GM12878 (cell line): ENCODE measurements around the gene KCNH6. TPM values are rescaled to one million over a fixed set of nuclear protein-coding genes. Genes with fewer than 3 reads are reported as not detected.

Source experiments
- EED ChIP-seq: sonication (generic); IDR thresholded peaks from 2 replicates; pipeline ENCODE4 v1.6.1; 2016; ENCODE audit warnings: antibody characterized with exemption, low read depth
- GABPA ChIP-seq: IDR thresholded peaks from 2 replicates; pipeline ENCODE4 v1.6.1; 2014; ENCODE audit warnings: antibody characterized with exemption, low read depth, mild to moderate bottlenecking, inconsistent platforms
- STAT1 ChIP-seq: fragments of 450-650 bp; conservative IDR thresholded peaks from 2 replicates; pipeline ENCODE4 v1.6.1; 2014; ENCODE audit warnings: antibody characterized with exemption, mild to moderate bottlenecking
- ZNF207 ChIP-seq: fragments of 450-650 bp; IDR thresholded peaks from 2 replicates; pipeline ENCODE4 v1.6.1; 2014; ENCODE audit warnings: antibody characterized with exemption, mild to moderate bottlenecking, borderline replicate concordance
- ZZZ3 ChIP-seq: IDR thresholded peaks from 2 replicates; pipeline ENCODE4 v1.6.1; 2011; ENCODE audit warnings: low read depth; ENCODE audit not compliant: control insufficient read depth, insufficient read length
- polyA plus RNA-seq, 11 experiments: library from polyadenylated mRNA; depleted of rRNA in 4 of 11; unstranded in 6 of 11; stranded (reverse) in 5 of 11; fragments of >200 nt; fragmentation: Nextera tagmentation in 4 of 11; fragmentation: Illumina TruSeq in 1 of 11; extraction: Ambion mirVana in 4 of 11; extraction: Trizol in 1 of 11; gene quantifications; 1 replicate in 1 of 11; 2 replicates in 10 of 11; pipeline versions ENCODE4 v1.2.1 to v1.2.3, GENCODE V29; 2011 to 2016; ENCODE audit warnings: inconsistent platforms in 2 of 11, missing spikeins in 2 of 11, low read depth in 1 of 11
- total RNA-seq, 4 experiments: library from RNA; depleted of rRNA in 3 of 4; stranded (reverse); fragments of >200 nt in 3 of 4; fragmentation: Illumina TruSeq in 1 of 4; extraction: Trizol in 1 of 4; gene quantifications; 2 replicates each; pipeline versions ENCODE4 v1.2.1 to v1.2.3, GENCODE V29; 2013 to 2021
- TF ChIP-seq, protein P1 (sequence below): IDR thresholded peaks from 2 replicates; pipeline ENCODE4 v1.6.1; 2012; ENCODE audit warnings: improper control_type of control experiment, low read depth, low read length; ENCODE audit not compliant: insufficient replicate concordance
- TF ChIP-seq, protein P2 (sequence below): fragments of 450-650 bp; IDR thresholded peaks from 2 replicates; pipeline ENCODE4 v1.6.1; 2017; ENCODE audit warnings: mild to moderate bottlenecking, moderate library complexity

KCNH6 gene
- total and polyA plus RNA-seq, 10 of the 15 experiments (the other 5 are each of a cell fraction or from before 2014, with no cell fraction given) = not detected

GRCh38 chr17:63512388-63512787 is 10.8 kb upstream of the KCNH6 start (continued):
- TF ChIP-seq, protein P1, sequence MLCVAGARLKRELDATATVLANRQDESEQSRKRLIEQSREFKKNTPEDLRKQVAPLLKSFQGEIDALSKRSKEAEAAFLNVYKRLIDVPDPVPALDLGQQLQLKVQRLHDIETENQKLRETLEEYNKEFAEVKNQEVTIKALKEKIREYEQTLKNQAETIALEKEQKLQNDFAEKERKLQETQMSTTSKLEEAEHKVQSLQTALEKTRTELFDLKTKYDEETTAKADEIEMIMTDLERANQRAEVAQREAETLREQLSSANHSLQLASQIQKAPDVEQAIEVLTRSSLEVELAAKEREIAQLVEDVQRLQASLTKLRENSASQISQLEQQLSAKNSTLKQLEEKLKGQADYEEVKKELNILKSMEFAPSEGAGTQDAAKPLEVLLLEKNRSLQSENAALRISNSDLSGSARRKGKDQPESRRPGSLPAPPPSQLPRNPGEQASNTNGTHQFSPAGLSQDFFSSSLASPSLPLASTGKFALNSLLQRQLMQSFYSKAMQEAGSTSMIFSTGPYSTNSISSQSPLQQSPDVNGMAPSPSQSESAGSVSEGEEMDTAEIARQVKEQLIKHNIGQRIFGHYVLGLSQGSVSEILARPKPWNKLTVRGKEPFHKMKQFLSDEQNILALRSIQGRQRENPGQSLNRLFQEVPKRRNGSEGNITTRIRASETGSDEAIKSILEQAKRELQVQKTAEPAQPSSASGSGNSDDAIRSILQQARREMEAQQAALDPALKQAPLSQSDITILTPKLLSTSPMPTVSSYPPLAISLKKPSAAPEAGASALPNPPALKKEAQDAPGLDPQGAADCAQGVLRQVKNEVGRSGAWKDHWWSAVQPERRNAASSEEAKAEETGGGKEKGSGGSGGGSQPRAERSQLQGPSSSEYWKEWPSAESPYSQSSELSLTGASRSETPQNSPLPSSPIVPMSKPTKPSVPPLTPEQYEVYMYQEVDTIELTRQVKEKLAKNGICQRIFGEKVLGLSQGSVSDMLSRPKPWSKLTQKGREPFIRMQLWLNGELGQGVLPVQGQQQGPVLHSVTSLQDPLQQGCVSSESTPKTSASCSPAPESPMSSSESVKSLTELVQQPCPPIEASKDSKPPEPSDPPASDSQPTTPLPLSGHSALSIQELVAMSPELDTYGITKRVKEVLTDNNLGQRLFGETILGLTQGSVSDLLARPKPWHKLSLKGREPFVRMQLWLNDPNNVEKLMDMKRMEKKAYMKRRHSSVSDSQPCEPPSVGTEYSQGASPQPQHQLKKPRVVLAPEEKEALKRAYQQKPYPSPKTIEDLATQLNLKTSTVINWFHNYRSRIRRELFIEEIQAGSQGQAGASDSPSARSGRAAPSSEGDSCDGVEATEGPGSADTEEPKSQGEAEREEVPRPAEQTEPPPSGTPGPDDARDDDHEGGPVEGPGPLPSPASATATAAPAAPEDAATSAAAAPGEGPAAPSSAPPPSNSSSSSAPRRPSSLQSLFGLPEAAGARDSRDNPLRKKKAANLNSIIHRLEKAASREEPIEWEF = no peak
- TF ChIP-seq EED = no peak
- no peak for TF ChIP-seq ZZZ3
- no peak for TF ChIP-seq STAT1
- TF ChIP-seq ZNF207 = no peak
- TF ChIP-seq GABPA = no peak
- TF ChIP-seq, protein P2, sequence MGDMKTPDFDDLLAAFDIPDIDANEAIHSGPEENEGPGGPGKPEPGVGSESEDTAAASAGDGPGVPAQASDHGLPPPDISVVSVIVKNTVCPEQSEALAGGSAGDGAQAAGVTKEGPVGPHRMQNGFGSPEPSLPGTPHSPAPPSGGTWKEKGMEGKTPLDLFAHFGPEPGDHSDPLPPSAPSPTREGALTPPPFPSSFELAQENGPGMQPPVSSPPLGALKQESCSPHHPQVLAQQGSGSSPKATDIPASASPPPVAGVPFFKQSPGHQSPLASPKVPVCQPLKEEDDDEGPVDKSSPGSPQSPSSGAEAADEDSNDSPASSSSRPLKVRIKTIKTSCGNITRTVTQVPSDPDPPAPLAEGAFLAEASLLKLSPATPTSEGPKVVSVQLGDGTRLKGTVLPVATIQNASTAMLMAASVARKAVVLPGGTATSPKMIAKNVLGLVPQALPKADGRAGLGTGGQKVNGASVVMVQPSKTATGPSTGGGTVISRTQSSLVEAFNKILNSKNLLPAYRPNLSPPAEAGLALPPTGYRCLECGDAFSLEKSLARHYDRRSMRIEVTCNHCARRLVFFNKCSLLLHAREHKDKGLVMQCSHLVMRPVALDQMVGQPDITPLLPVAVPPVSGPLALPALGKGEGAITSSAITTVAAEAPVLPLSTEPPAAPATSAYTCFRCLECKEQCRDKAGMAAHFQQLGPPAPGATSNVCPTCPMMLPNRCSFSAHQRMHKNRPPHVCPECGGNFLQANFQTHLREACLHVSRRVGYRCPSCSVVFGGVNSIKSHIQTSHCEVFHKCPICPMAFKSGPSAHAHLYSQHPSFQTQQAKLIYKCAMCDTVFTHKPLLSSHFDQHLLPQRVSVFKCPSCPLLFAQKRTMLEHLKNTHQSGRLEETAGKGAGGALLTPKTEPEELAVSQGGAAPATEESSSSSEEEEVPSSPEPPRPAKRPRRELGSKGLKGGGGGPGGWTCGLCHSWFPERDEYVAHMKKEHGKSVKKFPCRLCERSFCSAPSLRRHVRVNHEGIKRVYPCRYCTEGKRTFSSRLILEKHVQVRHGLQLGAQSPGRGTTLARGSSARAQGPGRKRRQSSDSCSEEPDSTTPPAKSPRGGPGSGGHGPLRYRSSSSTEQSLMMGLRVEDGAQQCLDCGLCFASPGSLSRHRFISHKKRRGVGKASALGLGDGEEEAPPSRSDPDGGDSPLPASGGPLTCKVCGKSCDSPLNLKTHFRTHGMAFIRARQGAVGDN = no peak
